COLO829 (cell line): ENCODE results near the gene MRPL34.

Experiments used
- DNase-seq: peaks from one replicate; pipeline ENCODE4 v3.0.0; 2012; ENCODE audit warnings: low spot score

Gene MRPL34

DNA sequence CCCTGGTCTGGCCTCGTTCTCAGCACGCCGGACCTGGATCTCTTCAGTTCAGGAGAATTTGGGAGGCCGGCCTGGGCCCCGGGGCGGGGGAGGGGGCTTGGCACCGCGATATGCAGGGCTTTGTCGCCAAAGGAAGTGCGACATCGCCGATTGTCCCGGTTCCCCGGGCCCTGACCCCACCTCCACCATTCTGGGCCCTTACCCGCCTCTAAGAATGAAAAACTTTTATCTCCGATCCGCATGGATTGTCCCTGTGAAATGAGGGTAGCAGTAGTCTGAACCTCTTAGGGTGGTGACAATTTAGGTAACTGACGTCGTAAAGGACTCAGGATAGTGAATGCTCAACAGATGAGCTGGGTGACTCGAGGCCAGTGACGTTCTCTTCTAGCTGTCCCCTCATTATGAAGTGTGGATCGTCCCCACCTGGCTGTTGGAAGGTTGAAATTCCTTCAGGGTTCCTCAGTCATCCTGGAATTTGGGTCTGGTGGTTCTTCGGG is 4.3 kb downstream of the MRPL34 start:
- no peak for DNase-seq

DNA sequence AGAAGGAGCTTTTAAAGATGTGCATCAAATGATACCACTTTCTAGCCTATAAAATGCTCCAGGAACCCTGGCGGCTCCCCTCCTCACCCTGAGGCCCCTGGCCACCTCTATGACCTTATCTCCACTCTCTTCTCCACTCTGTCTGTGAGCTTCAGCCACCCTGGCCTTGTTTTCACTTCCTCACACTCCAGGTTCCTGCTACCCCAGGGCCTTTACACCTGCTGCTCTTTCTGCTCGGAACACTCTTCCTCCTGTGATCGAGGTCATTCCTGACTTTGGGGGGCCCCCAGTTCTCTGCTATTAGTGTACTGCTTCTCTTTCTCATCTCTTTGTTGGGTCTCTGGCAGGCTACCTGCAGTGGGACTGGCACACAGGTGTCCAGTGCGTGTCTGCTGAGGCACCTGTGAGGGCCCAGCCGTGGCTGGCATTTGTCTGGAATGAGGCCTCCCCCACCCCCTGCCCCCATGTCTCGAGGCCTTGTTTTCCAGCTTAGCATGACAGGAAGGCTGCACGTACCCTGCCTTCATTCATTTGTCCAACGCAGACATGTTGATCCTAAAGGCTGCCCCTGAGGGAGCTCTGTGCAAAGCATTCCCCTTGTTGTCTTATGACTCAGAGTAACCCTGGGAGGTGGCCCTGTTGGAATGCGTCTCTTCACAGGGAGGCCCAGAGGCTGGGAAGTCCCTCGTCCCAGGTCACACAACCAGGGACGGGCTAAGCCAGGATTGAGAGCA is 6.0 kb downstream of the MRPL34 start:
- no peak for DNase-seq

DNA sequence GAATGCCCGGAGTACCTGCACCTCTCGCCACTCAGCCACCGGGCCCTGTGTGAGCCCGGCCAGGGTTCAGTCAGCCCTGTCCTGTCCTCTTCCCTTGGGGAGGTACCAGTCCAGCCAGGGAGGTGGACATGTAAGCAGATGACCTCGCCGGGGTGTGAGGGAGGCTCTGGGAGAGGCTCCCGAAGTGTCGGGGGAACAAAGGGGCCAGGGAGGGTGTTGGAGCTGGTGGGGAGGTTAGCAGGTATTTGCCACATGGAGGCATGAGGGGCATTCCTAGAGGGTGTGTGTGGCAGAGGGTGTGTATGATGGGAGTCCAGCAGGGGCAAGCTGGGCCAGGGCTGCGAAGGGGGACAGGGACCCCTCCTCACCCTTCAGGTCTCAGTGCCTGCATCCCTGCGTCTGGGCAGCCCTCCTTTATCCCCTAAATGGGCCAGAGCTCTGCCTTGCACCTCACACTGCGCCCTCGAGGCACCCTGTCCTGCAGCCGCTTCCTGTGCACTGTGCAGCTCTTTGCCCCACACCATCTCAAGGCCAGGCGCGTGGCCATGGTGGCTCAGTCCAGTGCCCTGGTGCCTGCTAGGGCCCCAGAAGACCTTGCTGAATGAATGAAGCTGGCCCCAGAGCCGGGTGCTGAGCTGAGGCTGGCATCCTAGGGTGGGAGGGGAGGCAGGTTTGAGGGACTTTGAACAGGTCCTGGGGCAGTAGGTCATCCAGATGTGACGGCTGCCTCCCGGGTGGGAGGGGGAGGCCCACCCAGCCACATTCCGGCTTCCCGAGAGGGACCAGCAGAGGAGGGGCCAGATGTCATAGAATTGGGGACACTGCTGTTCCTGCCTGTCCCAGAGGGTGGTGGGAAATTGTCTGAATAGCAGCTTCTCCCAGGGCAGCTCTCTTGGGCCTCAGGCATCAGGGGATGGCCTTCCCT is 6.8 kb downstream of the MRPL34 start:
- DNase-seq: no peak

DNA sequence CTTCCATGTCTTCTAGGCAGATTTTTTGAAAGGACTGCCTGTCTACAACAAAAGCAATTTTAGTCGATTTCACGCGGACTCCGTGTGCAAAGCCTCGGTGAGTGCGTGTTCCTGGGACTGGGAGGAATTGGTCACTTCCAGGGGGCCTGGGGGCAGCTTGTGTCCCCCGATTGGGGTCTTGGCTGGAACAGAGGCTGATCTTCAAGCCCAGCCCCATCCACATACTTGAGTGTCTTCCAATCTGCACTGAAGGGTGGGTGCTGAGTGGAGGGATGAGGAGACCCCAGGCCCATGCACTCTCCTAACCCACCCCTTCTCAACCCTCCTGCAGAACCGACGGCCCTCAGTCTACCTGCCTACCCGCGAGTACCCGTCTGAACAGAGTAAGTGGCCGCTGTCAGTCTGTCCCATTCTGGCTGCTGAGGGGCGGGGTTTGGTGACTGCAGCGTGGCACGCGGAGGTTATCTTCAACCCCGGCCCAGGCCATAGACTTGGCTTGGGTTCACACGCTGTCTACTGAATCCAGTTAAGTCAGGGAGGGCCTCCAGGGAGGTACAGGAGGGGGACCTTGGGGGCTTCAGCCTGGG is 8.4 kb downstream of the MRPL34 start:
- no peak for DNase-seq

DNA sequence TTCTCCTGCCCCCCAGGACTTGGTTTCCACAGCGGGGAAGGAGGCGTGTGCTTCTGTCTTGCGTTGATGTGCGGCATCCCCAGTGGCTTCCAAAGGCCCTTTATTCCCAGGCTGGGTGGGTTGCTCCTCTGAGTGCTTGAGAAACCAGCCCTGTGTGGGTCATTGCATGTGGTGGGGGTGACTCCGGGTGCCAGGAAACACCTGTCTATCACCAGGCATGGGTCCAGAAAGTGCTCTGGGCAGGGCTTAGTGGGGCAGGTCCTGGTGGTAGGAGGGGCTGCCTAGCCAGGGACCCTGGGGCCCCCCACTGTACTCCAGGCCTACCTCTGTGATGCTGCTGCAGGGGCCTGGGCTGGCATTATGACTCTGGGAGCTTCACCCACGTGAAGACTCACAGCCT is 13.3 kb downstream of the MRPL34 start:
- DNase-seq: no peak

DNA sequence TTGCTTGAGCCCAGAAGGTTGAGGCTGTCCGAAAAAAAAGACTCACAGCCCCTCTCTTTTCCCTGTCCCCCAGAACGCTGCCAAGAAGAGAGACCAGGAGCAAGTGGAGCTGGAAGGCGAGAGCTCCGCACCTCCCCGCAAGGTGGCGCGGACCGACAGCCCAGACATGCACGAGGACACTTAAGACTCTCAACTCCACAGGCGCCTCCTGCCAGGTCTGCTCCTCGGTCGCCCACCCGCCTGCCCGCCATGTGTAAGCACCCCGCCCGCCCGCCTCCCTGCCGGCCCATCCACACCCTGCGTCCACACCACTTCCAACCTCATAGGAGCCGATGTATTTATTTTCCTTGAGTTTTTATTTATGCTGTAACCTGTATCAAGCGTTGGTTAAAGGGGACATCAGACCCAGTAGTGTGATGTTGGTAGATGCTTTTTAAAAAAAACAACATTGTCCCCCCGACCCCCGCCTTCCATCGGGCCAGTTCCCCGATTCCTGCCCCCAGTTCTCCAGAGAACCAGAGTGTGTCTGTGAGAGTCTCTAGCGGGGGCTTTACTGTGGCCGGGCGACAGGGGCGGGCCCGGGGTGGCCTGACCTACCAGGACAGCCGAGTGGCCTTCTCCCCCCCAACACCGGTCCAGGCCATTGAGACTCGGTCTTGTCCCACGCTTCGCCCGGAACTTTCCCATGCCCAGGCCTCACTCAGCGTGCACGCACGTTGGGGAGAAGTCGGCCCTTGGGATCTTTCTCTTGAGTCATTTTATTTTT is 14.0 kb downstream of the MRPL34 start:
- DNase-seq: no peak

DNA sequence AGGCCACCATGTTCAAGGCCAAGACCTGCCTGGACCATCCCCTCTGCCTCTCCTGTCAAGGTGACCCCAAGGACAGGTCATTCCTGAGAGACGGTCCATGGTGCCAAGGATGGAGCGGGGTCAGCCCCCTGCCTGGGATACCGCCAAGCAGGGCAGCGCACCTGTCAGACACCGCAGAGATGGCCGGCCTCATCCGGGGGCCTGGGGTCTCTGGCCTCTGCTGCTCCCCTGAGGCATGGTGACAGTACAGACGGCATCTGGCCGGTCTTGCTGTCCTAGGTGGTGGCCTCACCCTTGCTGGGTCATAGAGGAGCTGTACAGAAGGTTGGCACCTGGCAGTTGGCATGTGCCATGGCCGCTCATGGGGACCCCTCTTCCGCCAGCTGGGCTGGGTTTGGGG is 14.8 kb downstream of the MRPL34 start:
- DNase-seq: no peak

DNA sequence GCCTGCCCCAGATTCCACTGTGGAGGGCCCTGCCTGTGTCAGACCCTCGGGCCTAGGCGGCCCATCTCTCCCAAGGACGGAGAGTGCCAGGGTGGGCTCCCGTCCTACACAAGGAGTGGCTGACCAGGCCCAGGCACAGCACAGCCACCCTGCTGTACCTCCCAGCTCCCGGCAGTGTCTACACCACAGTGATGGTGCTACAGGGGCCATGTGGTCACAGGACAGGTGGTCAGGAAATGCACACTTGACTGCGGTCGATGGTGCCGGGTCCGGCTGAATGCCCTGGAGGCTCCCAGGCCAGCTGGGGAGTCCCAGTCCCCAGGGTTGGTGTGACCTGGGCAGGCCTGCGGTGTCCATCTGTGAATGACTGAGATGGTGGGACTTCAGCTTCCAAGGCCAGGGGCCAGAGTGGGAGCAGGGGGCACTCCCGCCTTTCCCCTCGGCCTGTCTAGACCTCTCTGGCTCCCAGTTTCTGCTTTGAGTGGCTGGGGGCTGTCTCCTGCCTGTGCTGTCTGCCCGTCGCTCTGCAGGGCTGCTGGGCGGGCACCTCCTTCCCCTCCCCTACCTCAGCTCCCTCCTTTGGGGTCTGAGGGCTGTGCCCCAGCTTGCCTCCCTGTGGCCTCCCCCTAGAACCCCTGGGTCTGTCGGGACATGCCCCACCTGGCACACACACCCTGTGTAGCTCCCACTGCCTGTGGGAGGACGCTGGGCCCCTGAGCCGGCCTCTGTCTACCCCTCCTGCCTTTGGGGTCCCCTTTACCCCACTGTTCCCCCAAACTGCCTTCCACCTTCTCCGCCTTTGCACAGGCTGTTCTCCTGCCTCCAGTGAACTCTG is 16.2 kb downstream of the MRPL34 start:
- no peak for DNase-seq

DNA sequence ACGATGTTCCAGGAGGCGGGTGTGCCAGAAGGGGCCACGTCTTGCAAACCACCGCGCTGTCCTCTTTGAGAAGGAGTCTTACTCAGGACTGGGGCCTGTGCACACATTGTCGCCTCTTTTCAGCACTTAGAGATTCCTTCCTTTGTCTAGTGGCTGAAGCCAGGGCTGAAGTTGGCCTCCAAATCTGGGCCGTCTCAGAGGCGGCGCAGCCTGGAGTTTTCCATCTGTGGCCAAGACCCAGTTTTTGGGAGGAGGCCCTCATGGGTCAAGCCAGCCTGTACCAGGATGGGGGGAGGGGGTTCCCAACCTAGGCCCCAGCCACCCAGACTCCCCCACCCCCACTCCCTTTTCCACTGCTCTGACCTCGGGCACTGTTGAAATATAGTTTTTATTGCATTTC is 17.2 kb downstream of the MRPL34 start:
- no peak for DNase-seq

DNA sequence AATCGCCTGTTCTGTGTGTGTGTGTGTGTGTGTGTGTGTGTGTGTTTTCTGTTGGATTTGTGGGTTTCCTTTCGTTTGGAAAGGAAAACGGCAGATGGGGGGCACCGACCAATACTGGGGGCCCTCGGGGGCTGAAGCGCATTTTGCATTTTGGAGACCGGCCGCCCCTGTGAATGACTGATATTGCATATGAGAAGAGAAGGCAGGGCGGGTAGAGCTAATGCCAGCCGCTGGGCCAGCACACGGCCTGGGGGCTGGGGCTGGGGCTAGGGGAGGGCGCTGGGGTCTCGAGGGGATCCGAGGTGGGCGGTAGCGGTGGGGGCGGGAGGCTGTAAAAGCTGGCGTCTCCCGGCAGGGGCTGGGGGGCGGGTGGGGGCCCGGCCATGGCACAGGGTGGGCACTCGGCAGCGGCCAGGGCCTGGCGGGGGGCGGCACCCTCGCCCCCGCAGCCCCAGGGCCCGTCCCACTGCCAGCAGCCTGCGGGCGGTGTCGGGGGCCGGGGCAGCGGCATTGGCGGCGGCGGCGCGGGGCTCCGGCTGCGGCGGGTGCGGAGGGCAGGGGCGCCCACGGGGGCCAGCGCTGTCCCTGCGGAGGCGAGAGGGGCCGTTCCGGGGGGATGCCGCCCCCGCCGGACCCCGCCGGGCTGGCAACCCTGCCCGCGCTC is 17.8 kb downstream of the MRPL34 start:
- no peak for DNase-seq

DNA sequence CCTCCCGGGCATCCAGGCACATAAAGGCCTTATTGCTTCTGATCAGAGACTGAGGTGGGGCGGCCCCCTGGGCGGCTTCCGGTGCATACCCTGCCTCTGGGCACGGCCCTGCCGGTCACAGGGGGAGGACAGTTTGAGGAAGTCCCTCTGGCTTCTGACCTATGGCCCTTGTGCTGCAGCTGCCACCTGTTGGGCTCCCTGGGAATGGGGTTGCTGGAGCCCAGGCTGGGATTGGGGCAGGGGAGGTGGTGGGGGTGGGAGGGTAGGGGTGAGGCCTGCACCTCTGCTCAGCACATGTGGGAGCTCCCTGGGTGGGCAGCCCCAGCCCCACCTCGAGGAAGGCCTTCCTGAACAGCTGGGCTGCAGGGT is 18.3 kb downstream of the MRPL34 start:
- no peak for DNase-seq

DNA sequence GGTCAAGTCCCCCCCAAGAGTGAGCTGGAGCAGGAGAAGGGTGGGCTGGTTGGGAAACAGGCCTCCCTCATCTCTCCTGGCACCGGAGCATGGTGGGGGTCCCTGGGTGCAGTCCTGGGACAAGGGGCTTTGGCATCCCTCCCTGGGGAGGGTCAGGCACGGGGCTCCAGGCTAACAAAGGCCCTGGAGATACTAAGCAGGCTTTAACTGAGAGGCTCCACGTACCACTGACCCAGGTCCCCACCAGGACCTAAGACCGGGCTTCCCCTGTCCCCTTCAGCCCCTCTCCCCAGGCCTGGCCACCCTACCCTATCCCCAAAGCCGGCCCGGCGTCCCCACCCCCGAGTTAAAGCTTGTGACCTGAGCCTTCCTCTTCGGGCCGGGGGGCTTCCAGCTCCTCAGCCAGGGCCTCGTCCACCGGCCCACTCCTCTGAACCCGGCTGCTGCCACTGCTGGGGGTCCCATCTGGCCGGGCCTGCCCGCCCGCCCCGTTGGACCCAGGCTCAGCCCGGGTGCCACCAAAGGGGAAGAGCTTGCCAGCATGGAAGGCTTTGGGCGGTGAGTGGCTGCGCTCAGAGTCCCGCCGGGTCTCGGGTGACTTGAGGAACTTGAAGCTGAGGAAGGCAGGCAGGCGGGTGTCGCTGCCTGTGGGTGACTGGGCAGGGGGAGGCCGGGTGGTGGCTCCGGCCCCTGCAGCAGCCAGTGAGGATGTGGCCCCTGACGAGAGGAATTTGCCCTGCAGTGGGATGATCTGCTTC is 18.9 kb downstream of the MRPL34 start:
- DNase-seq: no peak

DNA sequence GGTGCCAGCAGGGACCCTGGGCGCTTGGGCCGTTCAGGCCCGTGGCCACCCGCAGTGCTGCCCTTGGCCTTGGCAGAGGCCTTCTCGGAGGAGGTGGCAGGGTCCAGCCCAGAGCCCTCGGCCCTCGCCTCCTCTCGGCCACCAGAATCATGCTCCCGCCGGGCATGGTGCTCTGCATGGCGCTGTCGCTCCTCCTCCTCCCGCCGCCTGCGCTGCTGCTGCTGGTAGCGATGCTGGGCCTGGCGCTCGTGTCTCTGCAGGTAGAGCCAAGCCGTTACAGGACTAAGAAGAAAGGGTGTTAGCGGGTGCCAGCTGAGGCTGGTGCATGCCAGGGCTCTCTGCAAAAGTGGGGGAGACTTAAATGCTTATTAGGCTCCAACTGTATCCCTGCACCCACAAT is 19.5 kb downstream of the MRPL34 start:
- no peak for DNase-seq

DNA sequence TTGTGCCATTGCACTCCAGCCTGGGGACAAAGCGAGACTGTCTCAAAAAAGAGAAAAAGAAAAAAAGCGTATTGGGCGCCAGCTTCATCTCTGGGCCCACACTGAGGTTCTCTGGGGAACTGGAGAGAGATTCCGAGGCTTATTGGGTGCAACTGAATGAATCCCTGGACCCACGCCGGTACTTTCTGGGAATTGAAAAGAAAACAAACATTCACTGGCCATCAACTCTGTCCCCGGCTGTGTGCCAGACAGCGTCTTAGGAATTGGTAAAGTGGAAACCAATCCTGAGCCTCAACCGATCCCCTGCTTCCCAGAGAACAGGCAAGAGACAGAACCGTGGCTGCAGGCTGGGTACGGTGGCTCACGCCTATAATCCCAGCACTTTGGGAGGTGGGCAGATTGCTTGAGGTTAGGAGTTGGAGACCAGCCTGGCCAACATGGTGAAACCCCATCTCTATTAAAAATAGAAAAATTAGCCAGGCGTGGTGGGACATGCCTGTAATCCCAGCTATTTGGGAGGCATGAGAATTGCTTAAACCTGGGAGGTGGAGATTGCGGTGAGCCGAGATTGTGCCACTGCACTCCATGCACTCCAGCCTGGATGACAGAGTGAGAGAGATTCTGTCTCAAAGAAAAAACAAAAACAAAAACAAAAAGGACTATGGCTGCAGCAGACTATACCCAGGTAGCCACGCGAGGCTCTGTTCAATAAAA is 20.4 kb downstream of the MRPL34 start:
- no peak for DNase-seq

DNA sequence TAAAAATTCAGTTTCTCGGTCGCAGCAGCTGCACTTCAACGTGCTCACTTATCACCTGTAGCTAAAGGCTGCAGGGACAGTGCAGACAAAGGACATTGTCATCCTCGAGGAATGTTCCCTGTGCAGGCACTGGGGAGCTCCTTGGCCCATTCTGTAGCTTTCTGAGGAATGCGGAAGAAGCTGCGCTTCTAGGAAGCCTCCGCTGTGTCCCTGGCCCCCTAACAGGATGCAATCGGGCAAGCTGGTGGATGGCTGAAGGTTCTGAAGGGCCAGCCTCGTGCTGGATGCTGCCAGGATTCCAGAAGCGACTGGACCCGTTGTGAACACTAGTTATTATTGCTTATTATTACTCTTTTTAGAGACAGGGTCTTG is 20.9 kb downstream of the MRPL34 start:
- DNase-seq: no peak

DNA sequence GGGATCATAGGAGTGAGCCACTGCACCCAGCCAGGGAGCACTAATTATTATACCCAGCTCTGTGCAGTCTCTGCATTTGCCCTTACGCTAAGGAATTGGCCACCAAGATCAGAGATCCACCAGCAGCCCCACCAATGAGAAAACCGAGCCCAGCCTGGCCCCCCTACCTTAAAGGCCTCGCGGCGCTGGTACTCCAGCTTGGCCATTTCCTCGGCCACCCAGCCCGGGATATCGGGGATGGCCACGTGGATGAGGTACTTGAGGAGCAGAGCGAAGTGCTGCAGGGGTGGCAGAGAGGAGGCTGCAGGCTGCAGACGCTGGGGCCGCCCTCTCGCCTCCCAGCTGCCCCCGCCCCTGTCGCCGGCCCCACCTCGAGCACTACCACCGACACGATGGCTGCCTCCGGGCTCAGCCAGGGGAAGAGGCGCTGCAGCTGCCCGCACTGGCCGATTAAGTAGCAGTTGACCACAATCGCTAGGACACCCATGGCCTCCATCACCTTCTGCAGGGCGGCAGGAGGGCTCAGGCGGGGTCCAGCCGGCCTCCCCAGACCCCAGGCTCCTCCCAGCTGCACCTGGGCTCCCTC is 21.5 kb downstream of the MRPL34 start:
- no peak for DNase-seq

DNA sequence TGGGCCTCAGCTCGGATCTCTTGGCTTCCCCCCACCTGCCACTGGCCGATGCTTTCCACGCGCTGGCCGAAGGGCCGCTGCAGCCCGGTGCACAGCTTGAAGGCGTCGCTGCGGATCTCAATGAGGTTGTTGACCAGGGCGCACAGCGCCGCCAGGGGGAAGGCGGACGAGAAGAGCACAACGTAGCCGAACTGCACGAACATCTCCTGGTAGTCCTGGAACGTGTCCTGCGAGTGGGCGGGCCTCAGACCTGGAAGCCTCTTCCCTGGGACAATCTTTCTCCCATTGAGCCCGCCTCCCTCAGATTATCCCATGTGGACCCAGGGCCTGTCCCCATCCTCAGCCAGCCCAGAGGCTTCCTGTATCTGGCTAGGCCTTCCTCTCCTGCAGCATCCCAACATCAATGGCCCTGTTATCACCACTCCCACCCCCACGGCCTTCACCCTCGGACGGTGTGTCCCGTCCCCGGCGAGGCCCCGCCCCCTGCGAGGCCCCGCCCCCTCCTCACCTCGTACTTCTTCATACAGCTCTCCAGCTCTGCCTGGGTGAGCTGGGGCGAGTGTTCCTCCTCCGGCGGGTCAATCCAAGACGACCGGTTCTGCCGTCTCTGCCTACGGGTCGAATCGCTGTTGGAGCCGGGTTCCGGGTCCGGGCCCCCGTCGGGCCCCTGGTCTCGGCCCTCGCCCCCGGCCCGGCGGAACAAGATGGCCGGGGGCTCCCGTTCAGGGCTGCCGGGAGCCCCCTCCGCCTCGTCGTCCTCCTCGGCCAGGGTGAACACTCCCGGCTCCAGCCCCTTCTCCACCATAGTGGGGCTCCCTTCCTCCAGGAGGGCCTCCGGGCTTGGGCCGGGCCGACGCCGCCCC is 22.2 kb downstream of the MRPL34 start:
- no peak for DNase-seq
